ENCODE data around the gene TTLL11. TPM values are rescaled to one million over a fixed set of nuclear protein-coding genes. Genes with fewer than 3 reads are reported as not detected.

Gene TTLL11
- total RNA-seq, 1 donor from 2014 or later = 1.9 TPM

GRCh38 chr9:121790841-121791240, 302.3 kb downstream of the TTLL11 start:
- DNase-seq (ENCODE audit: low read depth in 2 of 2) = no peak

GRCh38 chr9:121788686-121789366, 304.3 kb downstream of the TTLL11 start:
- no peak for DNase-seq (ENCODE audit: low read depth in 2 of 2)

GRCh38 chr9:121786998-121787422, 306.1 kb downstream of the TTLL11 start:
- no peak for DNase-seq (ENCODE audit: low read depth in 2 of 2)

GRCh38 chr9:121786543-121786948, 306.6 kb downstream of the TTLL11 start:
- no peak for DNase-seq (ENCODE audit: low read depth in 2 of 2)

- no peak for DNase-seq (ENCODE audit: low read depth in 2 of 2)
Measured at GRCh38 chr9:121785673-121786542, 307.2 kb downstream of the TTLL11 start.

- DNase-seq (ENCODE audit: low read depth in 2 of 2) = no peak
Measured at GRCh38 chr9:121784731-121785411, 308.2 kb downstream of the TTLL11 start.

GRCh38 chr9:121783521-121784507, 309.3 kb downstream of the TTLL11 start:
- no peak for DNase-seq (ENCODE audit: low read depth in 2 of 2)

- no peak for DNase-seq (ENCODE audit: low read depth in 2 of 2)
Measured at GRCh38 chr9:121783111-121783510, 310.0 kb downstream of the TTLL11 start.

GRCh38 chr9:121782514-121783110, 310.5 kb downstream of the TTLL11 start:
- DNase-seq (ENCODE audit: low read depth in 2 of 2) = no peak

GRCh38 chr9:121781701-121782464, 311.2 kb downstream of the TTLL11 start:
- no peak for DNase-seq (ENCODE audit: low read depth in 2 of 2)

- no peak for DNase-seq (ENCODE audit: low read depth in 2 of 2)
Measured at GRCh38 chr9:121781145-121781548, 312.0 kb downstream of the TTLL11 start.

GRCh38 chr9:121780177-121781040, 312.7 kb downstream of the TTLL11 start:
- DNase-seq (ENCODE audit: low read depth in 2 of 2) = no peak

- DNase-seq (ENCODE audit: low read depth in 2 of 2) = peak in 1 of 2 donors; percentile 90
Measured at GRCh38 chr9:121779381-121780117, 313.6 kb downstream of the TTLL11 start.

- peak; percentile 50 to 65 for DNase-seq (ENCODE audit: low read depth in 2 of 2)
Measured at GRCh38 chr9:121778252-121779225, 314.6 kb downstream of the TTLL11 start.

GRCh38 chr9:121776739-121777637, 316.1 kb downstream of the TTLL11 start:
- DNase-seq (ENCODE audit: low read depth in 2 of 2) = no peak

All from dermis microvascular lymphatic vessel endothelial cell (primary cell).